ENCODE results near the gene ZNF750.

Gene ZNF750

DNA sequence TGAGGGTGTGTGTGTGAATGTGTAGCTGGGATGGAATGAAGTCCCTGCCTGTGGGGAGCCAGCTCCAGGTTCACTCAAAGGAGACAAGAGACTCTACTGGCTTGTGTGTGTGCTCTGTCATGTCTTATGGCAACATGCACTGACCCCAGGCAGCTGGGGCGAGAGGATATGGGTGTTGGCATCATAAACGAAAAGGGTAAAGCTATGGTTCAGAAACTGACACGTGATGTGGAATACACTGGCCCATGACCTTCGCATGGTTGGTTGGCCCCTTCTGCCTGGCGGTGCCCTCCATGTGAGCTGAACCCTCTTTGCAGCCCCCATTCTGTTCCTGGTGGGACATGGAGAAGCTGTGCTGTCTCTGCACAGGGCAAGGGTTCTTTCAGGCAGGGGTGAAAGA is 21.9 kb downstream of the ZNF750 start:
- DNase-seq (ENCODE audit: low read depth), result no peak
- no peak overlapping the region for H3K4me3 ChIP-seq (ENCODE audit: low read depth, low read length)
- TF ChIP-seq, protein P1, sequence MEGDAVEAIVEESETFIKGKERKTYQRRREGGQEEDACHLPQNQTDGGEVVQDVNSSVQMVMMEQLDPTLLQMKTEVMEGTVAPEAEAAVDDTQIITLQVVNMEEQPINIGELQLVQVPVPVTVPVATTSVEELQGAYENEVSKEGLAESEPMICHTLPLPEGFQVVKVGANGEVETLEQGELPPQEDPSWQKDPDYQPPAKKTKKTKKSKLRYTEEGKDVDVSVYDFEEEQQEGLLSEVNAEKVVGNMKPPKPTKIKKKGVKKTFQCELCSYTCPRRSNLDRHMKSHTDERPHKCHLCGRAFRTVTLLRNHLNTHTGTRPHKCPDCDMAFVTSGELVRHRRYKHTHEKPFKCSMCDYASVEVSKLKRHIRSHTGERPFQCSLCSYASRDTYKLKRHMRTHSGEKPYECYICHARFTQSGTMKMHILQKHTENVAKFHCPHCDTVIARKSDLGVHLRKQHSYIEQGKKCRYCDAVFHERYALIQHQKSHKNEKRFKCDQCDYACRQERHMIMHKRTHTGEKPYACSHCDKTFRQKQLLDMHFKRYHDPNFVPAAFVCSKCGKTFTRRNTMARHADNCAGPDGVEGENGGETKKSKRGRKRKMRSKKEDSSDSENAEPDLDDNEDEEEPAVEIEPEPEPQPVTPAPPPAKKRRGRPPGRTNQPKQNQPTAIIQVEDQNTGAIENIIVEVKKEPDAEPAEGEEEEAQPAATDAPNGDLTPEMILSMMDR (IDR thresholded peaks at IDR 0.05; ENCODE audit: insufficient read depth, low read depth, low read length, missing control alignments), result no peak

DNA sequence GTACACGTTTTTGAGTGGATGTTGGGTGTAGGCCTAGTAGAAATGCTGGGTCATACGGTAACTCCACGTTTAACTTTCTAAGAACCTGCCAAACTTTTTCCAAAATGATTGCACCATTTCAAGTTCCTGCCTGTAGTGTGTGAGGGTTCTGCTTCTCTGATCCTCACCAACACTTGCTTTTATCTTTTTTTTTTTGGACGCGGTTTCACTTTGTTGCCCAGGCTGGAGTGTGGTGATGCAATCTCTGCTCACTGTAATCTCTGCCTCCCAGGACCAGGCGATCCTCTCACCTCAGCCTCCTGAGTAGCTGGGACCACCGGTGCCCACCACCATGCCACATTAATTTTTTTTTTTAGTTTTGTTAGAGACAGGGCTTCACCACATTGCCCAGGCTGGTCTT is 23.5 kb downstream of the ZNF750 start:
- DNase-seq (ENCODE audit: low read depth), result no peak
- TF ChIP-seq, protein P1 (IDR thresholded peaks at IDR 0.05; ENCODE audit: insufficient read depth, low read depth, low read length, missing control alignments), result no peak
- no peak overlapping the region for H3K4me3 ChIP-seq (ENCODE audit: low read depth, low read length)

DNA sequence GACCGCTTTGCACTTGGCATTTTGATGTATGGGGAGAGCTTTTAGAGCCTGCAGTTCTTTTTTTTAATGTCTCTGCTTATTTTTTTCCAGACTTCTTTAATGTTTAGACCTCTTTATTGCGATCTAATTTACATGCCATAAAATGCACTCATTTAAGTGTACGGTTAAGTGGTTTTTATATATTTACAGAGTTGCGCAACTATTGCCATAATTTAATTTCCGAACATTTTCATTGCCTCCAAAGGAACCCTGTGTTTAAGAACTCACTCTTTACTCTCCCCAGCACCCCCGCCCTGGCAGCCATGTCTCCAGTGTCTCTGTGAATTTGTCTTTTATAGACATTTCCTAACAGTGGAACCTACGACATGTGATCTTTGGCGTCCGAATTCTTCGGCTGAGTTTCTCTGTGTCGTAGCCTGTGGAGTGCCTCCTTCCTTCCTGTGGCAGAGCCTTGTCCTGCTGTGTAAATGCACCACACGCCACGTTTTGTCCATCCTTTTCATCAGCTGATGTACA is 24.0 kb downstream of the ZNF750 start:
- TF ChIP-seq, protein P1 (IDR thresholded peaks at IDR 0.05; ENCODE audit: insufficient read depth, low read depth, low read length, missing control alignments), result no peak
- no peak for DNase-seq (ENCODE audit: low read depth)
- no peak overlapping the region for H3K4me3 ChIP-seq (ENCODE audit: low read depth, low read length)

DNA sequence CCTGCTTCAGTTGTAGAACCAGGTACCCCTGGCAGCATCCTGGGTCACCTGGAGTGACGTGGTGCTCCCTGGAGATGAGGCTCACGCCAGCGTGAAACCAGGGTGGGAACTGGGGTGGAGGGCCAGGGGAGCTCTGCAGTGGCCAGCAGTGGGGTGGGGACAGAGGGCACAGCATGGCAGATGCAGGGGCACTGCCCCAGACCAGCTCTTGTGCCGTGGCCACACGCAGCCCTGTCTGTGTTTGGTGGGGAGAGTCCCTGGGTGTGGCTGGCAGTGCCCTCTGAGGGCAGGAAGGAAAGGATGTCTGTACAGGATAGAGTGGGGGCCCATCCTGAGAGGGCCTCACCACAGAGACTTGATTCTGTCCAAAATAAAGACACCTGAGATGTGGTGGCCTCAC is 24.5 kb downstream of the ZNF750 start:
- TF ChIP-seq, protein P1 (IDR thresholded peaks at IDR 0.05; ENCODE audit: insufficient read depth, low read depth, low read length, missing control alignments), result no peak
- H3K4me3 ChIP-seq (ENCODE audit: low read depth, low read length), result no peak overlapping the region
- DNase-seq (ENCODE audit: low read depth), result no peak

DNA sequence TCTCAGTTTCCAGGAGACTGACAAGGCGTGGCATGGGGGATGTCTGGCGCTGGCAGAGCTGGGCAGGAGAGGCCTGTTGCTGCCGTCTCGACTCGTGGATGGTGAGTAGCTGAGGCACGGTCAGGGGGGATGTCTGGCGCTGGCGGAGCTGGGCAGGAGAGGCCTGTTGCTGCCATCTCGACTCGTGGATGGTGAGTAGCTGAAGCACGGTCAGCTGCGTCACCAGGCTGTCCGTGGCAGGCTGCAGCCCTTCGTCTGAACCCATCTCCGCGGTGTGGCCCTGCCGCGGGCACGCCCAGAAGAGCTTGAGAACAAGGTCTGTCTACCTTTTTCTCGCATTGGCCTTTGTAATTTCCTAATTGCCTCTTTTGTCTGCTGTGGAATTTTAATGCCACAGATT is 25.0 kb downstream of the ZNF750 start:
- TF ChIP-seq, protein P1 (IDR thresholded peaks at IDR 0.05; ENCODE audit: insufficient read depth, low read depth, low read length, missing control alignments), result no peak
- DNase-seq (ENCODE audit: low read depth), result no peak
- no peak overlapping the region for H3K4me3 ChIP-seq (ENCODE audit: low read depth, low read length)

DNA sequence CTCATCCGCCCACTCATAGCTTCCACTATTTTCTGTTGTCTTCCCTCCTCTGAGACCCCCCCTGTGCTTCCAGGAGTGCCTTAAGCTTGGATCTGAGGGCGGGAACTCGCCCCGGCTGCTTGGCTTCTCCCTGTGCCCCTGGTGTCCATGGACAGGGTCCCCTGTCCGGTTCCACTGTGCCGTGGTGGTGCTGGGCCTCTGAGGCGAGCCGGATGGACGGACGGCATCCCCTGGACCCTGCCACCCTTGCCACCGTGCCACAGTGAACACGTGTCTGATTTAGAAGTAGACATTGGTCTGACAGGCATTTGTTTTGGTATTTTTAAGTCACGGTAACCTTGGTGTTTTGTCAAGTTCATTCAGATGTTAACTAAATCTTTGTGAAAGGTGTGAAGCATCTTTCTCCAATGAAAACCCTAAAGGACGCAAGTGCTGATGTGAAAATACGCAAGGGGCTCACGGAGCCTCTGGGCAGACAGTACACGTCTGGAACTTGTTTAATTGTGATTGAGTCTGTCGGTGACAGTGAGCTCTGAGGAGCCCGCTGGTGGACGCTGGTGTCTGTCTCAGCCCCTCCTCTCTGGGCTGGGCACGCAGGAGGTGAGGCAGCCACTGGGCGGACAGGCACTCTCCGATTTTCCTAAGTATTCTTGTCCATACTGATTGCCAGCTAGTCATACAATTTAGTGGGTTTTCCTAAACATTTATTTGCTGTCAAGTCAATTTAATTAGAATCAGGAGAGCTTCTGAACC is 26.3 kb downstream of the ZNF750 start:
- TF ChIP-seq, protein P1 (IDR thresholded peaks at IDR 0.05; ENCODE audit: insufficient read depth, low read depth, low read length, missing control alignments), result no peak
- H3K4me3 ChIP-seq (ENCODE audit: low read depth, low read length), result no peak overlapping the region
- DNase-seq (ENCODE audit: low read depth), result no peak

DNA sequence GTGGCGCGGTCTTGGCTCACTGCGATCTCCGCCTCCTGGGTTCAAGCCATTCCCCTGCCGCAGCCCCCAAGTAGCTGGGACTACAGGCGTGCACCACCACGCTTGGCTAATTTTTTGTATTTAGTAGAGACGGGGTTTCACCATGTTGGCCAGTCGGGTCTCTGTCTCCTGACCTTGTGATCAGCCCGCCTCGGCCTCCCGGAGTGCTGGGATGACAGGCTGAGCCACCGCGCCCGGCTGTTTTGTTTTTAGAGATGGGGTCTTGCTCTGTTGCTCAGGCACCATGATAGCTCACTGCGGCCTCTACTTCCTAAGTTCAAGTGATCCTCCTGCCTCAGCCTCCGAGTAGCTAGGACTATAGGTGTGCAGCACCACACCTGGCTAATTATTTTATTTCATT is 27.2 kb downstream of the ZNF750 start:
- DNase-seq (ENCODE audit: low read depth), result no peak
- TF ChIP-seq, protein P1 (IDR thresholded peaks at IDR 0.05; ENCODE audit: insufficient read depth, low read depth, low read length, missing control alignments), result no peak
- no peak overlapping the region for H3K4me3 ChIP-seq (ENCODE audit: low read depth, low read length)
